GM23248 (cell line): Measurements from ENCODE around the gene NCCRP1. TPM values are rescaled to one million over a fixed set of nuclear protein-coding genes. Genes with fewer than 3 reads are reported as not detected.
"Not testable (repeated sequence)": the region's sequence is repeated elsewhere in the genome, so short reads cannot be mapped to it uniquely, and the experiment has no call there.

Experiments used
- DNase-seq: peaks from one replicate; pipeline ENCODE4 v3.0.0-alpha.2; 2015
- H2AFZ ChIP-seq: fragments of 200-600 bp; sonication (generic); 2 replicates; pipeline ENCODE4 v1.6.1; 2016; ENCODE audit warnings: antibody characterized with exemption
- H3F3A ChIP-seq: fragments of 200-600 bp; sonication (generic); 2 replicates; pipeline ENCODE4 v1.6.1; 2016; ENCODE audit warnings: mild to moderate bottlenecking, antibody characterized with exemption, mixed run types; ENCODE audit not compliant: insufficient read depth
- H3K27ac ChIP-seq: fragments of 200-600 bp; sonication (generic); 2 replicates; pipeline ENCODE4 v1.5.1; 2016; ENCODE audit warnings: mild to moderate bottlenecking
- H3K27me3 ChIP-seq: fragments of 200-600 bp; sonication (generic); replicated peaks from 2 replicates; pipeline ENCODE4 v1.6.1; 2016; ENCODE audit warnings: mild to moderate bottlenecking; ENCODE audit not compliant: insufficient read depth
- H3K36me3 ChIP-seq: fragments of 200-600 bp; sonication (generic); 2 replicates; pipeline ENCODE4 v1.6.1; 2016; ENCODE audit warnings: low read depth, mild to moderate bottlenecking
- H3K4me1 ChIP-seq: fragments of 200-600 bp; sonication (generic); 2 replicates; pipeline ENCODE4 v1.6.1; 2016; ENCODE audit warnings: mild to moderate bottlenecking; ENCODE audit not compliant: insufficient read depth
- H3K4me2 ChIP-seq: fragments of 200-600 bp; sonication (generic); one replicate; pipeline ENCODE4 v1.6.1; 2016; ENCODE audit warnings: mild to moderate bottlenecking; ENCODE audit not compliant: unreplicated experiment
- H3K4me3 ChIP-seq: fragments of 200-600 bp; sonication (generic); 2 replicates; pipeline ENCODE4 v1.5.1; 2016; ENCODE audit warnings: mild to moderate bottlenecking
- H3K79me2 ChIP-seq: fragments of 200-600 bp; sonication (generic); 2 replicates; pipeline ENCODE4 v1.6.1; 2016; ENCODE audit warnings: mild to moderate bottlenecking; ENCODE audit not compliant: insufficient read depth
- H3K9ac ChIP-seq: fragments of 200-600 bp; sonication (generic); 2 replicates; pipeline ENCODE4 v1.6.1; 2016; ENCODE audit warnings: mild to moderate bottlenecking
- H3K9me2 ChIP-seq: fragments of 200-600 bp; sonication (generic); 2 replicates; pipeline ENCODE4 v1.6.1; 2016; ENCODE audit warnings: mixed run types, mild to moderate bottlenecking, moderate library complexity; ENCODE audit not compliant: insufficient read depth
- H3K9me3 ChIP-seq: fragments of 200-600 bp; sonication (generic); one replicate; pipeline ENCODE4 v1.6.1; 2017; ENCODE audit warnings: low read depth
- H4K20me1 ChIP-seq: fragments of 200-600 bp; sonication (generic); 2 replicates; pipeline ENCODE4 v1.6.0; 2016; ENCODE audit not compliant: insufficient read depth
- EZH2 ChIP-seq: fragments of 200-600 bp; sonication (generic); IDR thresholded peaks from 2 replicates; pipeline ENCODE4 v1.6.1; 2018; ENCODE audit warnings: antibody characterized with exemption, mild to moderate bottlenecking; ENCODE audit not compliant: insufficient read depth, poor library complexity, severe bottlenecking
- EZH2phosphoT487 ChIP-seq: fragments of 200-600 bp; sonication (generic); IDR thresholded peaks from 2 replicates; pipeline ENCODE4 v1.6.1; 2018; ENCODE audit warnings: antibody characterized with exemption, moderate library complexity, mild to moderate bottlenecking, low read depth; ENCODE audit not compliant: insufficient read depth
- WGBS, 2 experiments: methylation state at CpG; one replicate each; pipeline ENCODE4 v1.1.6; 2015 to 2017; ENCODE audit warnings: low lambda C conversion rate in 2 of 2, low coverage in 1 of 2; ENCODE audit errors: missing lambda C conversion rate in 2 of 2; 5-methylcytosine and 5-hydroxymethylcytosine counted together
- in situ Hi-C: fragments of 300-500 bp; cut with MboI; formaldehyde crosslinking; loops from 2 replicates; pipeline ENCODE4 v1.15.0; 2020
- polyA plus RNA-seq: library from polyadenylated mRNA; unstranded; fragments of >200 nt; fragmentation: Nextera tagmentation; extraction: Ambion mirVana; gene quantifications from 2 replicates; pipeline ENCODE4 v1.2.1, GENCODE V29; 2016
- total RNA-seq: library from RNA; depleted of rRNA; stranded (reverse); fragments of >200 nt; shearing (Covaris generic); gene quantifications from 2 replicates; pipeline ENCODE4 v1.2.3, GENCODE V29; 2014

Gene NCCRP1
- total and polyA plus RNA-seq, 2 experiments from 2014 or later = not detected

DNA sequence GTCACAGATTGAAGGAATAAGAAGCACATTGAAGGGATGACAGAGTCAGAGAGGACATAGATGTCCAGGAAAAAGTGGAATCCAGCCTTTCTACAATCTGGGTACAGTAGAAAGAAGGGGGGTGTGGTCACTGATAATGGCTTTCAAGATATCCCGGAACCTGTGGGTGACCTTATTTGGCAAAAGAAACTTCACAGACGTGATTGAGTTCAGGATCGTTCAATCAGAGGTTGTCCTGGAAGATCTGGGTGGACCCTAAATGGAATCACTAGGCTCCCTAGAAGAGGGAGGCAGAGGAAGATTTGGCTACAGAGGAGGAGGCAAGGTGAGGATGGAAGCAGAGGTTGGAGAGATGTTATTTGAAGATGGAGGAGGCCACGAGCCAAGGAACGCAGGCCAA lies 20.3 kb downstream of the NCCRP1 start:
- Histone ChIP-seq H3K9me2 (no peaks in the 10 kb centered on the region), H3K79me2 (no peaks in the 10 kb centered on the region), H3K4me3 (no peak overlapping the region), H3K9me3 (no peaks in the 10 kb centered on the region), H3F3A (no peaks in the 10 kb centered on the region), H3K4me1 (no peaks in the 10 kb centered on the region), H2AFZ (no peak overlapping the region), H3K27me3 (peaks cover 17% of the 10 kb centered on the region; the same call in 1 of the 2 replicates), H3K4me2 (no peak overlapping the region), H3K9ac (no peak overlapping the region), H3K36me3 (no peaks in the 10 kb centered on the region), H3K27ac (no peak overlapping the region), H4K20me1 (no peaks in the 10 kb centered on the region)
- 71 to 87% methylated on average over 5 of the region's 5 CpGs for WGBS, 2 experiments
- in situ Hi-C loops = no loop called here
- no peak for DNase-seq
- no peak for TF ChIP-seq EZH2phosphoT487
- TF ChIP-seq EZH2 = no peak

DNA sequence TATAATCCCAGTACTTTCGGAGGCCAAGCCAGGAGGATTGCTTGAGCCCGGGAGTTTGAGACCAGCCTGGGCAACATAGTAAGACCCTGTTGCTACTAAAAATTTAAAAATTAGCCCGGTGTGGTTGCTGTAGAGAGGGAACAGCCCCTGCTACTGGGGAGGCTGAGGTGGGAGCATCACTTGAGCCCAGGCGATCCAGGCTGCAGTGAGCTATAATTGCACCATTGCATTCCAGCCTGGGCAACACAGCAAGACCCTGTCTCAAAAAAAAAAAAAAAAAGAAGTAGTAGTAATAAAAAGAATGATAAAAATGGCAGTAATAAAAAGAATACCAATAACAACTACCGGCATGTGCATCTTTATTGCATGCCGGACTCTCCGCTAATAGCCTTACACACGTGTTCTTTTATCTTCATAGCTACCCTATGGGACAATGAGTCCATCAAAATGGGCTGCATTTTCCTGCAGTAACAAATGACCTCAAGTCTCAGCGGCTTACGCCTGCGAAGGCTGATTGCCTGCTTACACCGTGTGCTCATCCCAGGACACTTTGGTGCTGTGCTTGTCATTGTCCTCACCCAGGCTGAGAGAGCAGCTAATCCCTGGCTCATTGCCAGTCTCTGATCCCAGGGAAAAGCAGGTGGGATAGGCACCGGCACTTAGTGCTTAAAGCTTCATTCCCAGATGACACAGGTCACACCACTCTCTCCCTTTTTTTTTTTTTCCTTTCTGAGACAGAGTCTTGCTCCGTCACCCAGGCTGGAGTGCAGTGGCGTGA lies 21.7 kb downstream of the NCCRP1 start:
- Histone ChIP-seq H3K79me2 (no peaks in the 10 kb centered on the region), H4K20me1 (no peaks in the 10 kb centered on the region), H3F3A (no peaks in the 10 kb centered on the region), H3K9me2 (no peaks in the 10 kb centered on the region), H3K27ac (no peak overlapping the region), H3K9ac (no peak overlapping the region), H3K36me3 (no peaks in the 10 kb centered on the region), H3K27me3 (peaks cover 17% of the 10 kb centered on the region; the same call in 1 of the 2 replicates), H3K4me2 (no peak overlapping the region), H3K4me1 (no peaks in the 10 kb centered on the region), H3K9me3 (no peaks in the 10 kb centered on the region), H3K4me3 (no peak overlapping the region), H2AFZ (no peak overlapping the region)
- in situ Hi-C loops = no loop called here
- TF ChIP-seq EZH2phosphoT487 (no peak), EZH2 (no peak)
- 68 to 71% methylated on average over 15 of the region's 15 CpGs for WGBS, 2 experiments
- DNase-seq = no peak

DNA sequence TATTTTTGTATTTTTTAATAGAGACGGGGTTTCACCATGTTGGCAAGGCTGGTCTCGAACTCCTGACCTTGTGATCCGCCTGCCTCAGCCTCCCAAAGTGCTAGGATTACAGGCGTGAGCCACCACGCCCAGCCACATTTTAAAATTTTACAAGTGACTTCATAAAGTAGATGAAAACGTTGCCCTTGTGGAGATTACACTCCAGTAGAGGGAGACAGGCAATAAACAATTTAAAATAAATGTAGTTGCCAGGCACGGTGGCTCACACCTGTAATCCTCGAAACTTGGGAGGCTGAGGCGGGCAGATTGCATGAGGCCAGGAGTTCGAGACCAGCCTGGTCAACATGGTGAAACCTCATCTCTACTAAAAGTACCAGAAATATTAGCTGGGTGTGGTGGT lies 22.3 kb downstream of the NCCRP1 start:
- H3K9ac ChIP-seq, H3K4me2 ChIP-seq: not testable (repeated sequence)
- 39 to 47% methylated on average over 10 of the region's 10 CpGs for WGBS, 2 experiments

DNA sequence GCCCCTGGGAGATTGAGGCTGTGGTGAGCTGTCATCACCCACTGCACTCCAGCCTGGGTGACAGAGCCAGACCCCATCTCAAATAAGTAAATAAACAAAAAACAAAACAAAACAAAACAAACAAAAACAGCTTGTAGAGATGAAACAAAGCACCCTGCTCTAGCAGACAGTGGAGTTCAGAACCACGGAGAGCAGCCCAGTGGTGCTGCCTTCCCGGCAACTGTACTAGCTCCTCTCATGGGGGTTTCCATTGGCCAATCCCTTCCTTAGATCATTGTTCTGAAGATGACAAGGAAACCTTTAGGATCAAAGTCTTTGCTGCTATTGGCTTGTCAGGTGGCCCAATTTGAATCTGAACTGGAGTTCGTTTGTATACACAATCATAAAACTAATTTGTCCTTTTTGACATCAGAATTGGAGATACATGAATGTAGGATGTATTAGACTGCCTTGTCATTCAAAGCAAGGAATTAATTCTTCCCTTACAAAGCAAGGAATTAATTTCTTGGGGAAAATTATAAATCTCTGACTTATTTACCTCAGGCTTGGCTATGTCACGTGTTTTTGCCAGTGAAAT lies 27.0 kb downstream of the NCCRP1 start:
- peak; percentile 58 for DNase-seq
- Histone ChIP-seq H3K36me3 (no peaks in the 10 kb centered on the region), H2AFZ (no peak overlapping the region), H3K4me3 (no peak overlapping the region), H3K9me2 (no peaks in the 10 kb centered on the region), H4K20me1 (no peaks in the 10 kb centered on the region), H3K9me3 (no peaks in the 10 kb centered on the region), H3K27ac (no peak overlapping the region), H3K9ac (no peak overlapping the region), H3F3A (no peaks in the 10 kb centered on the region), H3K79me2 (no peaks in the 10 kb centered on the region), H3K4me2 (no peak overlapping the region), H3K27me3 (peaks cover 18% of the 10 kb centered on the region; the same call in 1 of the 2 replicates), H3K4me1 (no peaks in the 10 kb centered on the region)
- WGBS, 2 experiments = 1 to 3% methylated on average over 4 of the region's 4 CpGs
- TF ChIP-seq EZH2 = no peak
- no peak for TF ChIP-seq EZH2phosphoT487
- in situ Hi-C loops = no loop called here

More for the DNA sequence above, 22.3 kb downstream of the NCCRP1 start:
- H3K79me2 ChIP-seq, H3F3A ChIP-seq, H3K27ac ChIP-seq, H3K9me3 ChIP-seq, in situ Hi-C loops, H3K36me3 ChIP-seq, H2AFZ ChIP-seq, H3K4me1 ChIP-seq, H4K20me1 ChIP-seq, DNase-seq, H3K4me3 ChIP-seq, H3K9me2 ChIP-seq: not testable (repeated sequence)
- H3K27me3 ChIP-seq = 0 out of 2 replicates have a peak, but pooled peaks cover 14% of the 10 kb centered on the region

DNA sequence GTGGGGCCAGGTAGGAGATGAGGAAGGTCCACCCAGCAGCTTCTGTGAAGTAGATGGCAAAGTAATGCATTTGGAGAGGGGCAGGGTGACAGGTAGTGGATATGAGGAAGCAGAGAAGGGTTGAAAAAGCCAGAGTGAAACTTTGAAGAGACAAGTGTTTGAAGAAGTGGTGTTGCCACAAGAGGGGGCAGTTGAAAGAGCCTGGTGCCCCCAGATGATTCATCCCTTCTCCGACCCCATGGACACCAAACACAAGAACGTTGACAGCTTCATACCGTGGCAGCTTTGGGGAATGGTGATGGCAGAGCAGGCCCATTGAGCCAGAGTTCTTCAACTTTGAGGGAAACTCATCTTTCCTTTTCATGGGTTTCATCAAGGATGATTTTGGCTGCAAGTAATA lies 28.1 kb downstream of the NCCRP1 start:
- no peaks in the 10 kb centered on the region for H3F3A ChIP-seq
- no peak overlapping the region for H3K4me2 ChIP-seq
- H4K20me1 ChIP-seq = no peaks in the 10 kb centered on the region
- no peak for DNase-seq
- TF ChIP-seq EZH2 (no peak), EZH2phosphoT487 (no peak)
- no peaks in the 10 kb centered on the region for H3K4me1 ChIP-seq
- H3K9ac ChIP-seq = no peak overlapping the region
- no peaks in the 10 kb centered on the region for H3K9me3 ChIP-seq
- no peaks in the 10 kb centered on the region for H3K9me2 ChIP-seq
- 27 to 39% methylated on average over 3 of the region's 3 CpGs for WGBS, 2 experiments
- H3K27ac ChIP-seq = no peak overlapping the region
- peaks cover 22% of the 10 kb centered on the region; the same call in 1 of the 2 replicates for H3K27me3 ChIP-seq
- no peak overlapping the region for H3K4me3 ChIP-seq
- H3K79me2 ChIP-seq = no peaks in the 10 kb centered on the region
- in situ Hi-C loops = no loop called here
- no peaks in the 10 kb centered on the region for H3K36me3 ChIP-seq
- no peak overlapping the region for H2AFZ ChIP-seq
